ENCODE data around the gene TXNRD2.

GRCh38 chr22:19963863-19964642 is 22.4 kb upstream of the TXNRD2 start:
- TF ChIP-seq GATA2 (IDR thresholded peaks at IDR 0.05; ENCODE audit: low read depth, low read length) (no peak), GATA3 (IDR thresholded peaks at IDR 0.05; ENCODE audit: low read depth, low read length) (no peak)
